Raji (cell line): Measurements from ENCODE around the gene AANAT.

Experiments used
- POLR2A ChIP-seq: IDR thresholded peaks from 2 replicates; pipeline ENCODE4 v1.6.1; 2011; ENCODE audit warnings: low read depth, low read length, control low read depth; ENCODE audit not compliant: insufficient read depth

The AANAT gene

DNA sequence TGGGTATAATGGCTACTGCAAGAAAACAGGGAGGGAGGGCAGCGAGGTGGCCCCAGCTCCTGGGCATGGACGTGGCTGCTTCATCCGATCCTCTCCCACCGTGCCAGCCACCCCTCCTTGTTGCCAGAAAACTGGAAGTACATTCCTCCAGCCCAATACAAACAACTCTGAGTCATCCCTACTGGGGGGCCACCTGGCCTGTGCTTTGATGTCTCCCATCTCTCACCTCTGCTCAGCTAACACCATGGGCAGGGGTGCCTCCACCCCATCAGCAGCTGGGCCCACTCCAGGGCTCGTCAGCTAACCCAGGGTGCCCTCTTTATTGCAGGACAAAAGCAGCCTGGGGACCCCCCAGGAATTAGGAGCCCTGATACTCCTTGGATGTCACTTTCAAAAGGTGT, 31.9 kb downstream of the AANAT start:
- no peak for TF ChIP-seq POLR2A

DNA sequence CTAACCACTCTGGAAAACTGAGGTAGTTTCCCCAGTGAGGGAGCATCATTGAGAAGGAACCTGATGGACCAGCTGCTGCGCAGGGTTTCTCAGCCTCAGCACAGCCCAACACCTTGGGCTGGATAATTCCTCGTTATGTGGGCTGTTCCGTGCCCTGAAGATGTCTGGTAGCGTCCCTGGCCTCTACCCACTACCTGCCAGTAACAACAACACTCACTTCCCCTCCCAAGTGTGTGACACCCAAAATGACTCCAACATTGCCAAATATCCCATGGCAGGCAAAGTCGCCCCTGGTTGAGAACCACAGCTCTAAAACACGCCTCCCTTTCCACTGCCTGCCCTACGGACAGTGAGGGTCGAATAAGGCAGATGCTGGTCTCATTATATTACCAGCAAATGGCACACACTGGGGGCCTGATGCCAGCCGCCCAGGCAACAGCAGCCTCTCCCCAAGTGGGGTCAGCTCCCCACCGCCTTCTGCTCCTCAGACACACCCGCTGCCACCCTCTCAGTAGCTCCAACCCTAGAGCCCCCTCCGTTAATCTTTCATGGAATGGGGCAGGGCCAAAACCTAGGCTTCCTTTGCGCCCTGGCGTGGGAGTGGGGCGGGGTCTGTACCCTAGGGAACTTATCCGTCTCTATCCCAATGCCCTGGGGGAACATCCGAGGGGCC, 32.8 kb downstream of the AANAT start:
- 0 out of 2 replicates have a peak, but pooled peaks have one; percentile 17 for TF ChIP-seq POLR2A

DNA sequence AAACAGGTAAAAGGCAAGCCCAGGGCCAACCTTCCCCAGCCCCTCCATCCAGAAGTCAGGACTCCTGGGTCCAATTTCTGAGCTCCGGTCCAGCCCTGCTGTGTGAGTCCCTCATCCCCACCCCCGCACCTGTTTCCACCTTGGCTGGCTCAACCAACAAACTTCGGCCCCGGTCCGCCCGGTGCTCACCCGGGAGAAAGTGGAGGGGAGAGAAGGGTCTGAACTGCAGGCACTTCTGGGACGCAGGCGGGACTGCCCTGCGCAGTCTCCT, 33.3 kb downstream of the AANAT start:
- TF ChIP-seq POLR2A, result no peak

DNA sequence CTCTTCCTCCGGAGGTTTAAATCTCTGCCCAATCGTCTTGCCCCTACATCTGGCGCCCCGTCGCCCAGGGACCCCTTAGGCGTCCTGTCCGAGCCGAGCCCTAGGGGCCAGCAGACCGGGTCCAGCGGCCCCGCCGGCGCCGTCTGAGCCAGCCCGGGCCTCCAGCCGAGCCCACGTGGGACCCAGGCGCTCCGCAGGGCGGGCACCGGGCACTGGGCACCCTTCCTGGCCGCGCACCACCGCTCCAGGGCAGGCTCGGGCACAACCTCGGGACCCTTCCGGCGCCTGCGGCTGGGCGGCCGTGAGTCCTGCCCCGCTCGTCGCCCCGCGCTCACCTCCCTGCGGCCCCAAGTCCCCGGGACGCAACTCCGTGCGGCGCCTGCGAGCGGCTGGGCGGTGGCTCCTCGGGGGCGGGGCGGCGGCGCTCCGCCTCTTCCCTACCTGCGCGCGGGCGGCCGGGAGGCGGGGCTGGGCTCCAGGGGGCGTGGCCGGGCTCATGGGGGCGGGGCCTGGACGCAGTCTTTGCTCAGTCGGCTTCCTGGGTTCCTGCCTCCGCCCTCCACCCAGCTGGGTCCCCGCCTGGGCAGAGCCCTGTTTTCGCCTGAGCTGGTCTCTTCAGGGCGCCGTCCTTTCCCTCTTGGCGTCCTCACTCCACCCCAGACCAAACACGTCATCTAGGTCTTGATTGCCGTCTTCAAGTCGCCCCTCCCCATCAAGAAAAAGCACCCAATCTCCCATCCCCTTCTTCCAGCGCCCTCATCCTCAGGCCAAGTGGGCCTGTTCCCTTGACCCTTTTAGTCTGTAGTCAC, 33.8 kb downstream of the AANAT start, which contains the start of gene RHBDF2:
RHBDF2 (minus strand) TSS at position 406 of the 809 bp plus-strand sequence. CDS start 19,899 bp downstream, outside the sequence.
- peak; percentile 92 for TF ChIP-seq POLR2A

DNA sequence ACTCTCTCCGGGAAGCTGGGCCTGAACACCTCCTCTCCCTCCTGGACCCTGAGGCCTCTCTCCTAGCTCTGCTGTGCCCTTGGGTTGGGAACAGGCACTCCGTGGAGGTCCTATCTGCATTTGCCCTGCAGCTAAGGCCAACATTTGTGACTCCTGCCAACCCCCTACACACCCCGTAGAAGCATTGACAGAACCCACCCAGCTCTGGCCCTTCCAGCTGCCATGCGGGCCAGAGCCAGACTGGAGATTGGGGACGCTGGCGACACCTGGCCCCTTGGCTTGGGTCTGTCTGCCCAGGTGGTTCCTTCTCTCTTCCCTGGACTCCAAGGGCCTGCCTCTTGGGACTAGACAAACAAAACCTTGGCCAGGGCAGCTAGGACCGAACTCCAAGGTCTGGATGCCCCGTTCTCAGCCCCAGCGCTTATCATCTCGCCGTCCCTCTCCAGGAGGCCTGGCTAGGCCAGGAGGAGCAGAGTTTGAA, 34.5 kb downstream of the AANAT start:
- no peak for TF ChIP-seq POLR2A

DNA sequence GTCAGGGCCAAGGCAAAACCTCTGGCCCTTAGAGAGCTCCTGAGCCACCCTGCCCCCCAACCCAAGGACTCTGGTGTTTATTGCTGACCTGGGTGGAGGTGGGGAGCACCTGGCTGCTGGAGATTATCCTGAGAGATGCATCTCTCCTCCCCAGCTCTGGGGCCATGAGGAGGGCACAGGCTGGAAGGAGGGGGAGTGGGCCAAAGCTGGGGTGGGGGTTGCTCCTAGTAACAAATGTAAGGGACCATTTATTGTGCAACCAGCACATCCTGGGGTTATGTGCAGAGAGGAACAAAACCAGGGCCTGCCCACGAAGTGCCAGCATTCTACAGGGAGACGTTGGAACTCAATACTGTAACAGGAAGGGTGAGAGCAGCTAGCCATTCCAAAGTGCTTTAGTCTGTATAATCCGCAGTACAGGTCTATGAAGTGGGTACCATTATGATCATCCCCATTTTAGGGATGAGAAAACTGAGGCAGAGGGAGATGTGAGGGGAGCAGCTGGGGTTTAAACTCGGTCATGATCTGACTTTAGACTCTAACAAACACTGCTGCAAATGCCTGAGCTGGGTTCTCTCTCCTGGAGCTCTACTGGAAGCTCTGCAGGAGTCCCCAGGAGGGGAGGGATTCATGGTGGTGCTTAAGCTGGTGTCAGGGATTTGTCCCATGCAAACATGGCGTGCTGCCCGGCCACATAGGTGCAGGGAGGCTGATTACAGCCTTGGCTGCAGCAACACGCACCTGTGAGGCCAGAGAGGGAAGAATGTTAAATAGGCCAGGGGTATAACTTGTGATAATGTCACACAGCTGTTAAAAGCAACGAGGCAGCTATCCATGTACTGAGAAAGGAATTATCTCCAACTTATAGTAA, 35.2 kb downstream of the AANAT start:
- no peak for TF ChIP-seq POLR2A

DNA sequence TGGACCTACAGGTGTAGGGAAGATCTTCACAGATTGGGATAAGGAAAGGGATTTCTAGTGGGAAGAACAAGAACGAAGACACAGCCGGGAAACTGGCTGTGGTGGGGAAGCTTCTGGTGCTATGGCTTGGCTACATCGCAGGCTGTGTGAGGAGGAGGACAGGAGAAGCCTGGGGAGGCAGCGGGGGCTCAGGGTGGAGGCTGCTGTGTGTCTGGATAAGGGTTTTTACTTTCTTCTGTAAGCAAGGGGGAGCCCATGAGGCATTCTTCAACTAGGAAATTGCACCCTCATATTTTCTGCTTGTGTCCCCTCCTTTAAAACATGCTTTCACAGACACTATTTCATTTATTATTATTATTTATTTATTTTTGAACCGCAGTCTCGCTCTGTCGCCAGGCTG, 36.7 kb downstream of the AANAT start:
- no peak for TF ChIP-seq POLR2A

DNA sequence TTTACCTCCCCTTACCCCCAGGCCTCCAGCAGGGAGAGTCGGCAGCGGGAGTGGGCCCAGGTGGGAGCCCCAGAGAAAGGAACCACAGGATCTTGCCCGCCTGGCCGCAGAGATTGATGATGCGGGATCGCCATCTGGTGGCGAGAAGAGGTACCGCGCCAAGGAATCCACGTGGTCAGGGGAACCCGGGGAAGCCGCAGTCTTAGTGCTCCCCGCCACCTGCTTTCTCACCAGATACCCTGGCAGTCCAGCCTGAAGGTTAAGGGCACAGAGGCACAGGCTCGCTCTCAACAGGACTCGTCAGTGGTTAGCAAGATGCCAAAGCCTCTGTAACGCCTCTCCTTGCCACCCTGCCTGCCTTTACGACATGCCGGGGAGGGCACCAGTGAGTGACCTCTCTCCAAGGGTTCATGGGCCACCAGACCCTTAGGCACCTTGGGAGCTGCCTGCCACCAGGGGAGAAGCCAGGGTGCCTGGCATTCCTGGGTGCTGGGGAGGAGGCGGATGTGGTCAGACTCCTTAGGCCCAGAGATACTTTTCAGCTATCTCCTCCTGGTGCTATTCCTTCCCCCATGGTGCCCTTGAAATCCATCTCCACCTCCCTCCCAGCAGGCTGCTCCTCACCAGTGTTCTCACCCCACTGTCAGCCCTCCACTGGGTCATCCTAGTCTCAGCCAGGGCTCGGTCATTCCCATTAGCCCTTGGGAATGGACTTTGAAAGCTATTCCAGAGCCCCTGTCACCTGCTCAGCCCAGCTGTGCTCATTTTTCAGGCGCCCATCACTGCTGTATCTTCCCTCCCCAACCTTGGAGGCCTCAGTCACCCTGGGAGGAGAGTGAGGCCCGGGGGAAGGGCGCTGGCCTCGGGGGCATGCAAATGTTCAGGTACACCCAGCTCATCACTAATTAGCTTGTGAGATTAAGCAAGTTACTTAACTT, 39.3 kb downstream of the AANAT start:
- TF ChIP-seq POLR2A, result 0 out of 2 replicates have a peak, but pooled peaks have one; percentile 32

DNA sequence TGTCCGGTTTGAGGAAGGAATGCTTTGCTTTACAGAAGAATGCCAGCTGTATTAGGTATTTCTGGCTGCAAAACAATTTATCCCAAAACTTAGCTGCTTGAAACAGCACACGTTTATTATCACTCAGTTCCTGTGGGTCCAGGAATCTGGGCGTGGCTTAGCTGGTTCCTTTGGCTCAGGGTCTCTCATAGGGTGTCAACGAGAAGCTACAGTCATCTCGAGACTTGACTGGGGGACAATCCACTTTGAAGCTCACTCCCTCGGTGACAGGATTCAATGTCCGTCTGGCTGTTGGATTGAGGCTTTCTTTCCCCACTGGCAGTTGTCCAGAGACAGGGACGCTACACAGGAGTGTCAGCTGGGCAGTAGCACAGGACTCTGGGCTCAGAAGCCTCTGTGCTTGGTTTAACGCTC, 43.4 kb downstream of the AANAT start:
- no peak for TF ChIP-seq POLR2A

DNA sequence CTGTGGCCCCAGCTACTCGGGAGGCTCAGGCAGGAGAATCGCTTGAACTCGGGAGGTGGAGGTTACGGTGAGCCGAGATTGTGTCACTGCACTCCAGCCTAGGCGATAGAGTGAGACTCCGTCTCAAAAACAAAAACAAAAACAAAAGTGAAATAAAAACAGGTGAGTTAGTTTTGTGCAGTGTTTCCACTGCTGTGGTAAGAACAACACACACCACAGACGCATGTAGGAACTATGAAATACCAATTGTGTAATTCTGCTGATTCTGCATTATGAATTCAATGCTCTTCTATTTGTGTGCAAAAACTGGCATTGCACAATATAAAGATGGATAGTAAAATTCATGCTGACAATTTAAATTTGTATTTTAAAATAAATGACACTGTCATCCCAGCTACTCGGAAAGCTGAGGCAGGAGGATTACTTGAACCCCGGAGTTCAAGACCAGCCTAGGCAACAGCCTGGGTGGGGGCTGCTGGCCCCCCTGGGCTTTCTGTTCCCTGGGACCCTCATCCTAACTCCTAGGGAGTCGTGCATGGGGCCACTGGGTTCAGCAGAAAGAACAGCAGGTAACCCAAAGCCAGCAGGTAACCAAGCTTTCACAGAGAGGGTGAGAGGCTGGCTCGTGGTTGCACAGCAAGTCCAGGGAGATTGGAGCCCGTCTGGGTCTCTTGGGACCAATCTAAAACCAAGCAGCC, 44.4 kb downstream of the AANAT start:
- TF ChIP-seq POLR2A, result no peak

DNA sequence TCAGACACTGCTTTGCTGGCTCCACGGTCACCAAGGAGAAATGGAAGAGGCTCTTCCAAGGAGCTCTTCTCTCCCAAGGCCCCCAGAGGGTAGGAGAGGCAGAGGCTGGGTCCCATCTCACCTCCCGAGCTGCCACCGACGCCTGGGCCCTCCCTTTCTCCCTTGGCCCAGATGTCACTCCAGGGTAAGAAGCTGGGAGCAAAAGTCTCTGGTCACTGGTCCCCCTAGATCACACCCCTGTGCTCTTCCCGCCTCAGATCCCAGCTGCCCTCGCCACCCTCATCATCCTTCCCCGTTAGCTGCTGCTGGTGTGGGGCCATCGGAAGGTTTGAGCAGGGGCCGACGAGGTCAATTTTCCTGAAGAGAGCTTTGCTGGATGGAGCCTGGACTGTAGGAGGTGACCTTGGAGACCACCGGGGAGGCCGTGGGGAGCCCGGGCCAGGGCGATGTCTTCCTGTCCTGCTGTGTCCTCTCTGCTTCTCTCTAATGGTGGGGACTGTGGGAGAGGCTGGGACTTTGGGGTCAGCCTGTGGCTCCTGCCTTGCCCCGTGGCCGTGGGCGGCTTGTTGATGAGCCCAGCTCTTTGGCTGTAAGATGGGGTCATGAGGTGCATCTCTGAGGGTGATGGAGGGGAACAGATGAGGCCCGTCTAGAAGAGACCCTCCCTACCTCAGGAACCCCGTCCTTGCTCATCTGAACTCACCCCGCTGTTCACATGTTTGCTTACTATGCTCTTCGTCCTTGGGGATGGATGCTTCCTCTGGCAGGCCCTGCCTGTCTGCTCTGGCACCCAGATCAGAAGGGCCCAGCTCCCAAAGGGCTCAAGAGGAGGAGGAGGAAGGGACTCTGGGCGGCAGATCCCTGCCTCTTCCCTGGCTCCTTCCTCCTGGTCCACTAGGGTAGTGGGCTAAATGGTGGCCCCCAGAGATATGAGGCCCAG, 45.2 kb downstream of the AANAT start:
- TF ChIP-seq POLR2A, result no peak

DNA sequence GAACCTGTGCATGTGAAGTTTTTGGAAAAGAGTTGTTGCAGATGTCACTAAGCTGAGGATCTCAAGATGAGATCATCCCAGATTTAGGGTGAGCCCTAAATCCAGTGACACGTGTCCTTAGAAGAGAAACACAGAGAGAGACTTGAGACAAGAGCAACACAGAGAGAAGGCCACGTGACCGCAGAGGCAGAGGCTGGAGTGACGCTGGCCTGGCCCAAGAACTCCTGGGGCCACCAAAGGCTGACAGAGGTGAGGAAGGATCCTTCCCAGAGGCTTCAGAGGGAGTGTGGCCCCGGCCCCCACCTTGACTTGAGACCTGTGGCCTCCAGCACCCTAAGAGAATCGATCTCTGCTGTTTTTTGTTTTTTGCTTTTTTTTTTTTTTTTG, 45.9 kb downstream of the AANAT start:
- TF ChIP-seq POLR2A, result no peak
